HUES48 (cell line): ENCODE results near the gene PERP.

Experiments
- H3K27ac ChIP-seq: one replicate; pipeline ENCODE4 v1.7.0; 2013; ENCODE audit warnings: low read depth, low read length, inconsistent platforms
- H3K27me3 ChIP-seq: 2 replicates; pipeline ENCODE4 v1.6.1; 2013; ENCODE audit warnings: mild to moderate bottlenecking, low read length; ENCODE audit not compliant: control insufficient read depth, insufficient read depth
- H3K36me3 ChIP-seq: 2 replicates; pipeline ENCODE4 v1.6.1; 2013; ENCODE audit warnings: low read length; ENCODE audit not compliant: control insufficient read depth, insufficient read depth
- H3K4me1 ChIP-seq: 2 replicates; pipeline ENCODE4 v1.6.1; 2013; ENCODE audit warnings: mild to moderate bottlenecking, low read length; ENCODE audit not compliant: control insufficient read depth, insufficient read depth
- H3K4me3 ChIP-seq: 2 replicates; pipeline ENCODE4 v1.5.1; 2013; ENCODE audit warnings: mild to moderate bottlenecking, low read depth, low read length
- H3K9ac ChIP-seq: 2 replicates; pipeline ENCODE4 v1.6.1; 2013; ENCODE audit warnings: mild to moderate bottlenecking, low read depth, low read length, moderate library complexity
- H3K9me3 ChIP-seq: 2 replicates; pipeline ENCODE4 v1.6.1; 2013; ENCODE audit warnings: low read length; ENCODE audit not compliant: control insufficient read depth, insufficient read depth

PERP gene

DNA sequence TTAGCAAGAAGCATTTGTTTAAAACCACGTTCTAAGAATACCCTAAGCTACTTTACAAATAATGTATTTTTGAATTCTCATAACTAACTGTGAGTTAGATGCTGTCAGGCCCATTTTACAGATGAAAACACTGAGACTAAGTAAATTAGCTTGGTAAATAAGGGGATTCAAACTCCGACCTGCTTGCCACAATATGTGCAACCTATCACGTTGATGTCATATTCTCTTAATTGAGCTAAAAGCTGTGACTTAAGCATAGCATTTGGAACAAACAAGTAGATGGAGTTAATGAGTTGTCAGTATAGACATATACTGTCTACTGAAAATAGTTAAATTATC lies 9.4 kb upstream of the PERP start:
- Histone ChIP-seq H3K27ac (no peak overlapping the region), H3K9ac (no peak overlapping the region), H3K4me3 (no peak overlapping the region), H3K4me1 (peaks cover 8% of the 10 kb centered on the region; the same call in 1 of the 2 replicates), H3K36me3 (no peaks in the 10 kb centered on the region), H3K27me3 (no peaks in the 10 kb centered on the region), H3K9me3 (no peaks in the 10 kb centered on the region)

DNA sequence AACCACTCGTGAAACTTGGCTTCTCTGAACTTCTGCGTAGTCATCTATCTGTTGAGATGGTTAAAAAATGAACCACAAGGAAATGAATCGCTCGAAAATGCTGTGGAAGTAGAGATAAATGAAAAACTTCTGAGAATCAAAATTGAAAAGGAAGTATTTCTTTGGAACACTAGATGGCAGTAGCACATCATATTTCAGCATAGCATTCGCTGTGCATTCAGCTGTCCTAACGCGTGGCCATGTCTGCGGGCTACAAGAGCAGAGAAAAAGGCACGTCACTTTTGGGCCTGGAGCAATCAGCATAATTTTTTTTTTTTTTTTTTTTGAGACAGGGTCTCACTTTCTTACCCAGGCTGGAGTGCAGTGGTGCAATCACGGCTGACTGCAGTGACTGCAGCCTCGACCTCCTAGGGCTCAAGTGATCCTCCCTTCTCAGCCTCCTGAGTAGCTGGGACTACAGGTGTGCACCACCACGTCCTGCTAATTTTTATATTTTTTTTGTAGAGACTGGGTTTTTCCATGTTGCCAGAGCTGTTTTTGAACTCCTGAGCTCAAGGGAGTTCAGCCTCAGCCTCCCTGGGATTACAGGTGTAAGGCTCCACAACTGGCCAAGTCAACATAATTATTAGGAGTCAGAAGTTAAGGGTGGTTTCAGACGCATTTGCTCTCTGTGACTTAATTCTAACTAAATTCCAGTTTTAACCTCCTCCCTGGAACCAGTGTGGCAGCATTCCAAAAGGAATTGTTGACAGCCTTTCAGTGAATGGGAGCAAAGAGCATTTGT lies 8.8 kb upstream of the PERP start:
- Histone ChIP-seq H3K4me3 (no peak overlapping the region), H3K27ac (no peak overlapping the region)

DNA sequence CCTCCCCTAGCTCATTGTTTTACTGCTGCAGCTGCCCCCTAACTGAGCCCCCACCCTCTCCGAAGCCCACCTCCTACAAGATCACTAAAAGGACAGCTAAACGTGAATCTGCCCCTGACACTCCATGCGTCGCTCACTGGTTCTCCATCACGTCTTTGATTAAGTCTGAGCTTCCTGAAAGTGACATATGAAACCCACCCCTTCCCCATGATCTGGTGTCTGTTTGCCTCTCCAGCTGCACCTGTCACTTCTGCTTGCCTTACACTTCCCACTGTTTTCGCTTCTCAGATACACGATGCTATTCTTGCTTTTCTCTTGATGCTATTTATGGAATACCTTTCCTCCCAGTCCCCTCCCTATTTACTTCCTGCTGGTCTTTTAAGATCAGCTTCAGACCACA lies 8.0 kb upstream of the PERP start:
- Histone ChIP-seq H3K9ac (no peak overlapping the region), H3K4me3 (no peak overlapping the region), H3K27ac (no peak overlapping the region), H3K9me3 (no peaks in the 10 kb centered on the region), H3K27me3 (no peaks in the 10 kb centered on the region), H3K36me3 (no peaks in the 10 kb centered on the region), H3K4me1 (peaks cover 8% of the 10 kb centered on the region; the same call in 1 of the 2 replicates)

More for the DNA sequence above, 8.8 kb upstream of the PERP start:
- Histone ChIP-seq H3K4me1 (peaks cover 8% of the 10 kb centered on the region; the same call in 1 of the 2 replicates), H3K27me3 (no peaks in the 10 kb centered on the region), H3K9me3 (no peaks in the 10 kb centered on the region), H3K9ac (no peak overlapping the region), H3K36me3 (no peaks in the 10 kb centered on the region)

DNA sequence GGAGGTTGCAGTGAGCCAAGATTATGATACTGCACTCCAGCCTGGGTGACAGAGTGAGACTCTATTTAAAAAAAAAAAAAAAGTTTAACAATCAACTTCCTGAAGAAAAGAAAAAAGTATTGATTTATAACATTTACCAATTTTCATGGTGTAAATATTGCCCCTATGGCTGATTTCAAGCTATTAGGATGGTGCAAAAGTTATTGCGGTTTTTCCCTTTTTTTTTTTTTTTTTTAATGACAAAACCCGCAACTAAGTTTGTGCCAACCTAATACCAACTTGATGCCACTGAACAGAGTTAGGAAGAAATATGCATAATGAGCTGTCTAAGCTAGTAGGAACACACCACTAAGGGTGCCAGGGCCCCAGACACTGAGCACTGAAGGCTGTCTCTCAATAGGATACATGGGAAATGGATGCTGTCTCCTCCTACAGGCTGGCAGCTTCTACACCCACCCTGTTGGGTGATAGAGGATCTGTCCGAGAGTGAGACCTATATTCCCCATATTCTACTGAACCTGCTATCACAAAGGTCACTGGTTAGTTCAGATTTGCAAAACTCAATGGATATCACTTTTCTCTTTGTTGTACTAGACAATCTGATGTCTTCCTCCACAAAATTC lies 6.5 kb upstream of the PERP start:
- H3K4me3 ChIP-seq, result no peak overlapping the region
- H3K9ac ChIP-seq, result no peak overlapping the region
- H3K27ac ChIP-seq, result no peak overlapping the region
- H3K36me3 ChIP-seq, result no peaks in the 10 kb centered on the region
- H3K4me1 ChIP-seq, result peaks cover 8% of the 10 kb centered on the region; the same call in 1 of the 2 replicates
- peaks cover under 1% of the 10 kb centered on the region; the same call in 1 of the 2 replicates for H3K27me3 ChIP-seq
- H3K9me3 ChIP-seq, result no peaks in the 10 kb centered on the region

DNA sequence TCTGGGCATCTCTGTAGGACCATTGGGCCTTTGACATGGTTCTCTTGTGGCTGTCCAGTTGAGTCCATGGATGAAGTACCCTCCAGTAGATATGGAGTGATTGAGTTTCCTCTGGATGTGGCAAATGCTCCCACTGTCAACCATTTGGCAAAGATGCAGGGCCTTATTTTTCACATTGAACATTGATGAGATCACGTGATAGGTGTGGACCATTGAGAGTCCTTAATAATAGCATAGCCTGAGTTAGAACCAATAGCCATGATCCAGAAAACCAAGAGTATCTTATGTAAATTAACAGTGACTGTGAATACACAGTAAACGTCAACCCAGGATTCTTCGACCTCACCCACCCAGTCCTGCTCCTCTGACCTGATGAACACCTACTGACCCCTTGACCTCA lies 3.0 kb upstream of the PERP start:
- H3K27ac ChIP-seq, result no peak overlapping the region
- peaks cover 12% of the 10 kb centered on the region for H3K27me3 ChIP-seq
- H3K4me1 ChIP-seq, result peaks cover 13% of the 10 kb centered on the region
- no peaks in the 10 kb centered on the region for H3K9me3 ChIP-seq
- no peaks in the 10 kb centered on the region for H3K36me3 ChIP-seq
- no peak overlapping the region for H3K9ac ChIP-seq
- no peak overlapping the region for H3K4me3 ChIP-seq

DNA sequence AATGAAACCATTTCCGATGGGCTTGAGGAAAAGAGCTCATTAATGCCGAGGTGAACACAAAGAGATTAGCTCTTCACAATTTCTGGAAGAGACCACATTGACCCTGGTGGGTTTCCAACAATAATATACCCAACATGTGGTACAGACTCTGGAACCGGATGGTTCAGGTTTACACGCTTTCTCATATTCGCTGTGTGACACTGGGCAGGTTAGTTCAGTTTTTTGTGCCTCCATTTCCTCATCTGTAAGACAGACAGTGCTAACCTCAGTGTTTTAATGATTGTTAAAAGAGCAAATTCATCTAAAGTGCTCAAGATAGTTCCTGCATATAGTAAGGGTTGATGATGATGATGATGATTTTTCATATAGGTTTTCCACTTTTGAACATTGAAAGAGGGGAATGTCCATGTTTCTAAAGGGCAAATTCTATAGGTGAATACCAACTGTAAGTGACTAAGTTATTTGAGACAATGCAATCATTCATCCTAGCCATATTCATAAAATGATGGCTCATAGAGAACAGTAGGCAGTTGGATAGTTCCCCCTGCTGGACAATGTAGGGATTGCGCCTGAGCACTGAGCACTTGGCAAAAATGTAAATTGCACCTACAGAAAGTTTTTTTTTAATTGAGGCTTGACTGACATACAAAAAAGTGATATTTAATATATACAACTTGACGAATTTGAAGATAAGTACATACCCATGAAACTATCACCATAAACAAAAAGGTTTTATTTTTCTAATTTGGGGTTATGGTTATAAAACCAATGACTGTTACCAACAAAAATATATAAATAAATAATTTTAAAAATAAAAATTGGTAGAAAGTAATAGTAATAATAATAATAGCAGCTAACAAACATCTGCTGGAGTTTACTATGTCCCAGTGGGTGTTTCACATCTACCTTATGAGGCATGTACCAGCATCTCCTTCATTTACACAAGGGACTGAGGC lies 2.1 kb upstream of the PERP start:
- H3K9ac ChIP-seq, result no peak overlapping the region

DNA sequence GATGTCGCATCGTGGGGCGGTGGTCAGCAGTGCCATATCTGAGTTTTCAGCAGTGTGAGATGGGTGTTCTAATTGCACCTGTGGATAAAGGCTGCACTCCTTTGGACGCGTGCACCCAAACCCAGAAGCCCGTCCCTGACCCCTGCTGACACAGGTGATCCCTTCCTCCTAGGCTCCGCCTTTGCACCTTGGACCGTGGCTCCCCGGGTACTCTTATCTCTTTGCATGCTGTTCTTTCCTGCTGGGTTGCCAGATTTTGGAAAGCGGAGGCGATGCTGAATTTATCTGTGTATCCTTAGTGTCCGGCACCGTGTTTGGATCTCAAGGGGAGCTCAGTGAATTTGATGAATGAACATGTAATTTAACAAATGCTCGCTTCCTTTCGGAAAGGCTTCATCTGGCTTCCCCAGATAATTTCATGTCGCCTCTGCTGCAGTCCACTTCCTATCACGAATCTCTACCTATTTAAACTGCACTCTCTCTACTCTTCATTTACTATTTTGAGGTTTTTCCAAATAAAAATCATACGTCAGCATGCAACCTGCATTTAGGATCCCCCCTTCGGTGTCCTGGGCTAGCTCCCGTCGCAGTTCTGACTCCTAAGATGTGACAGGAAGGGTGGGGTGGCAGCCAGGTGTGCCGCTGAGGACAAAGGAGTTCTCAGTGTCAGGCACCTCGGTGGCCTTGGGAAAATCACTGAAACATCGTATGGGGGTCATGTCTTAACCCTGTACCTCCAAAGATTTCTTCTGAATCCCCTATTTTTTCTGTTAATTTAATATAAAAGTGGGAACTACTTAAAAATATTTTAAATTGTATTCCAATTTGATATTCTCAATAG lies 753 bp upstream of the PERP start:
- Histone ChIP-seq H3K27ac (peak overlapping the region; percentile 91), H3K36me3 (0 out of 2 replicates have a peak, but pooled peaks cover 3% of the 10 kb centered on the region), H3K4me3 (peak overlapping the region; percentile 73), H3K27me3 (peaks cover 12% of the 10 kb centered on the region), H3K4me1 (peaks cover 26% of the 10 kb centered on the region), H3K9ac (peak overlapping the region; percentile 35; the same call in 1 of the 2 replicates), H3K9me3 (no peaks in the 10 kb centered on the region)

More for the DNA sequence above, 2.1 kb upstream of the PERP start:
- 0 out of 2 replicates have a peak, but pooled peaks cover 3% of the 10 kb centered on the region for H3K36me3 ChIP-seq
- peaks cover 20% of the 10 kb centered on the region for H3K4me1 ChIP-seq
- peaks cover 12% of the 10 kb centered on the region for H3K27me3 ChIP-seq
- no peak overlapping the region for H3K27ac ChIP-seq
- H3K9me3 ChIP-seq, result no peaks in the 10 kb centered on the region
- H3K4me3 ChIP-seq, result no peak overlapping the region

DNA sequence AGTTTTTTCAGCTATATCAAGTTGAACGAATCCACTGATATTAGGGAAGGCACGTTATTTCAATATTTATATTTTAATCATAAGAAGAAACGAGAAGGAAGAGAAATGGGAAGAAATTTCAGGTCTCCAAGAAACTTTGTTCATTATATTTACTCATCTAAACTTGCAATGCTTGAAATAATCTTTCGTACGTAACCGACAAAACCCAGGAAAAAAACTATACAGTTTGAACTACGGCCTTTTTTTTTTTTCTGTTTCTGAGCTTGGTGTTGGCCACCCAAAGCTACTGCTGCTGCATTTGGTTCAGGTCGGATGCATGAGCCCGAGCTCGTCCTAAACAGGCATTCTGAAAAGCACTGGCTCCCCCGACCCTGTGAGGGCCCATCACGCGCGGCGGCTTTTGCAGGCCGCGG lies 548 bp downstream of the PERP start:
- H3K4me3 ChIP-seq, result peak overlapping the region; percentile 73
- H3K27me3 ChIP-seq, result peaks cover 12% of the 10 kb centered on the region
- H3K9me3 ChIP-seq, result no peaks in the 10 kb centered on the region
- H3K27ac ChIP-seq, result peak overlapping the region; percentile 91
- peaks cover 26% of the 10 kb centered on the region for H3K4me1 ChIP-seq
- peak overlapping the region; percentile 72 for H3K9ac ChIP-seq
- 0 out of 2 replicates have a peak, but pooled peaks cover 3% of the 10 kb centered on the region for H3K36me3 ChIP-seq

DNA sequence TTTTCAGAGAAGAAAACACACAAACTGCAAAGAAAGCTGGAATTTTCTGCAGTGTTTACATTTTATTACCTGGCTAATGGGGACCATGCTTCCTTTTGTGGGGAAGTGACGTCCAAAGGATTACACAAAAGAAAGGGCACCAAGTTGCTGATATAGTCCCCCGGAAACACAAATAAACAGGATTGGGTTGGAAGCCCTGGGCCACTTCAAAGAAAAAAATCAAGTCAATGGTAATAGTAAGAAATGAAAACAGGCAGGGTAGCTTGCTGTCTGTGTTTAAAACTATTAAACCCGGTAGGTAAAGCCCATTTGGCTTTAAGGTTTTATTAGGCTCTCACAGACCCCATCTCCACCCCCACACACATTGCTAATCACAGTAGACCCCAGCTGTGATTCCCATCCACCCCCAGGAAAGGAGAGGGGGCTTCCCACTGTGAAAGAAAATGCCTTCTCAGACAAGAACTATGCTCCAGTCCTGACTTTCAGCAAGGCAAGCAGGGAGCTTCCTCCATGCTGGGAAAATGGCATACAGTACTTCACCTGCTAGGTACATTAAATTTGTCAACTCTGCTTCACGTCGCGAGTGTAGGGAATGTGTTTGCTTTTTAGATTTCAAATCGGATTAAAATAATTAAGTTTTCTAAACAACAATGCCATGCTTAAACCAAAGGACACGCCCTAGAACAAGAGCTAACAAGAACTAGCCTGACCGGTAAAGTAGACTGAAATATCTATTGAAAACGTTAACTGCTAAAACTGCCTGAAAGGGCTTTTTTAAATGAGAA lies 1.1 kb downstream of the PERP start:
- H3K27ac ChIP-seq, result peak overlapping the region; percentile 91
- H3K36me3 ChIP-seq, result 0 out of 2 replicates have a peak, but pooled peaks cover 3% of the 10 kb centered on the region
- H3K27me3 ChIP-seq, result peaks cover 12% of the 10 kb centered on the region
- peaks cover 26% of the 10 kb centered on the region for H3K4me1 ChIP-seq
- no peaks in the 10 kb centered on the region for H3K9me3 ChIP-seq
- peak overlapping the region; percentile 72 for H3K9ac ChIP-seq
- H3K4me3 ChIP-seq, result peak overlapping the region; percentile 73
